ENCODE data around the gene FKBP15.

FKBP15 gene

DNA sequence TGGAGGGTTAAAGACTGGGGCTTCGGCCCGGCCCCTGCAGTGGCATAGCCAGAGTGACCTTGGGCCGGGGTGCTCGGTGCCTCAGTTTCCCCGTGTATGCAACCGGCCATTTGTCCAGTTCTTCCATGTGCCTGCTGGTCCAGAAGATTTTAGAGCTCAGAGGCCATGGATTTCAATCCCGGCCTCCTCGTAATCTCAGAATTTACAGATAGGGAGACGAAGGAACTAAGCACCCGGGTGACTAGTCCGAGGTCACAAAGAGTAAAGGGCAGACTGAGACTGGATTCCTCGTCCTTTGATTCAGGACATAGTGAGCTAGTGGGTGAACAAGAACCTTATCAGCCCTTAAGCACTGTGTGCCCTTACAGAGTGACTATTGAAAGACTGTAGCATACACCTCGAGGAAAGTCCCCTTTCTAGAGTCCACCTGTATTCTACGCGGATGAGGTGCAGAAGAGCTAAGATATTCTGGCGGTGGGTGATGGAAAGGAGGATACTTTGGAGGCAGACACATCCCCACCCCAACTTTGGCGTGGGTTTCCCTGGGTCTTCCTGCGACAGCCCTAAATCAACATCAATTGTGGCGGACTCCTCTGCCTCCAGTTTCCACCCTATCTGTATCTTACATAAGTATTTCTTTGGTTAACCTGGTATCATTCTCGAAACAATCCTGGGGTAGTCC is 864 bp upstream of the FKBP15 start:
- Histone ChIP-seq H3K4me2 (peak overlapping the region; percentile 89), H3K36me3 (ENCODE audit: insufficient read depth) (no peaks in the 10 kb centered on the region), H3K27ac (peak overlapping the region; percentile 17; the same call in 1 of the 2 replicates), H3K9ac (peak overlapping the region; percentile 70; the same call in 1 of the 2 replicates), H3K27me3 (ENCODE audit: insufficient read depth, low read depth) (no peaks in the 10 kb centered on the region), H3K79me2 (ENCODE audit: insufficient read depth, low read depth) (peaks cover 35% of the 10 kb centered on the region), H4K20me1 (ENCODE audit: insufficient read depth) (no peaks in the 10 kb centered on the region), H3K4me3 (IDR thresholded peaks at IDR 0.05; ENCODE audit: insufficient read depth, low read depth, low read length) (peak overlapping the region; percentile 17), H3K4me1 (ENCODE audit: low read depth, poor library complexity, severe bottlenecking) (peaks cover 25% of the 10 kb centered on the region), H2AFZ (ENCODE audit: low read depth) (peak overlapping the region; percentile 76)
- TF ChIP-seq, protein P1, sequence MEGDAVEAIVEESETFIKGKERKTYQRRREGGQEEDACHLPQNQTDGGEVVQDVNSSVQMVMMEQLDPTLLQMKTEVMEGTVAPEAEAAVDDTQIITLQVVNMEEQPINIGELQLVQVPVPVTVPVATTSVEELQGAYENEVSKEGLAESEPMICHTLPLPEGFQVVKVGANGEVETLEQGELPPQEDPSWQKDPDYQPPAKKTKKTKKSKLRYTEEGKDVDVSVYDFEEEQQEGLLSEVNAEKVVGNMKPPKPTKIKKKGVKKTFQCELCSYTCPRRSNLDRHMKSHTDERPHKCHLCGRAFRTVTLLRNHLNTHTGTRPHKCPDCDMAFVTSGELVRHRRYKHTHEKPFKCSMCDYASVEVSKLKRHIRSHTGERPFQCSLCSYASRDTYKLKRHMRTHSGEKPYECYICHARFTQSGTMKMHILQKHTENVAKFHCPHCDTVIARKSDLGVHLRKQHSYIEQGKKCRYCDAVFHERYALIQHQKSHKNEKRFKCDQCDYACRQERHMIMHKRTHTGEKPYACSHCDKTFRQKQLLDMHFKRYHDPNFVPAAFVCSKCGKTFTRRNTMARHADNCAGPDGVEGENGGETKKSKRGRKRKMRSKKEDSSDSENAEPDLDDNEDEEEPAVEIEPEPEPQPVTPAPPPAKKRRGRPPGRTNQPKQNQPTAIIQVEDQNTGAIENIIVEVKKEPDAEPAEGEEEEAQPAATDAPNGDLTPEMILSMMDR (conservative IDR thresholded peaks at IDR 0.05; ENCODE audit: low read depth, low read length), result no peak

DNA sequence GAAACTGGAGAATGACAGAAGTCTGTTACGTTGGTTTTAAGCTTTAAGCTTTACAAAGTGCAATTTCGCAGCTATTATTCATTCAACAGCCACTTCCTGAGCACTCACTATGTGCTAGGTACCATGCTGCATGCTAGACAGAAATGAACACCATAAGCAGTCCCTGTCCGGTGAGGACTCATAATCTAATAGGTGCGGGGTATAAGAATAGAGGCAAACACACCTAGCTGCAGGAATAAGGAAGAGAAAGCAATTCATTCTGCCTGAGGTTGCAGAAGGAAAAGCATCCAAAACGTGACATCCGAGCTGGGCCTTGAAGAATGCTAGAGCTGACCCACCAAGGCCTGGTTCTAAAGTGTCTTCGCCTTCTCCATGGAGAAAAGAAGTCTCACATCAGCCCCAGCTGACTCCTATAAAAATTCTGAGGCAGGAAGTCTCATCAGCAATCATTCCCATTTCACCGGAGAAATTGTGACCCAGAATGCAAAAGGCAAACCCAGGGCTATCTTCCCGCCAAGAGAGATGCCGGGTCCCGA is 542 bp downstream of the FKBP15 start:
- H3K4me3 ChIP-seq (IDR thresholded peaks at IDR 0.05; ENCODE audit: insufficient read depth, low read depth, low read length), result peak overlapping the region; percentile 28
- H3K9ac ChIP-seq, result peak overlapping the region; percentile 70; the same call in 1 of the 2 replicates
- TF ChIP-seq, protein P1 (conservative IDR thresholded peaks at IDR 0.05; ENCODE audit: low read depth, low read length), result no peak
- peaks cover 37% of the 10 kb centered on the region for H3K79me2 ChIP-seq (ENCODE audit: insufficient read depth, low read depth)
- peak overlapping the region; percentile 37 for H3K27ac ChIP-seq
- H3K36me3 ChIP-seq (ENCODE audit: insufficient read depth), result no peaks in the 10 kb centered on the region
- H2AFZ ChIP-seq (ENCODE audit: low read depth), result peak overlapping the region; percentile 83
- H3K4me2 ChIP-seq, result peak overlapping the region; percentile 87
- H3K27me3 ChIP-seq (ENCODE audit: insufficient read depth, low read depth), result no peaks in the 10 kb centered on the region
- no peaks in the 10 kb centered on the region for H4K20me1 ChIP-seq (ENCODE audit: insufficient read depth)
- H3K4me1 ChIP-seq (ENCODE audit: low read depth, poor library complexity, severe bottlenecking), result peaks cover 30% of the 10 kb centered on the region

DNA sequence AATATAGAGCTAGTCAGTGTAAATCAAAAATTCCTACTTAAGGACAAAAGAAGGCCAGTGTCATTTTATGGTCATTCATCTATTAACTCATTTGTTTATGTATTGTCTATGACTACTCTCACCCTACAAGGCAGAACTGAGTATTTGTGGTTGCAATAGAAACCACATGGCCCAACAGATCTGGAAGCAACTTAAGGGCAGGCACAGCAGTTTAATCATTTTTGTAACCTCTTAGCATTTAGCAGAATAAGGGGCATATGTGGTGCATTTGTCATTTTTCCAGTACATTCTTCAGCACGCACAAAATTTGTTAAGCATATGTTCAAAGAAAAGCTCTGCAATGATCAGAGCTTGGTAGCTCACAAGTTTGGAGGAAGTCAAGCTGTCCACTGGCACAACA is 1.1 kb downstream of the FKBP15 start:
- Histone ChIP-seq H3K4me3 (IDR thresholded peaks at IDR 0.05; ENCODE audit: insufficient read depth, low read depth, low read length) (peak overlapping the region; percentile 24), H4K20me1 (ENCODE audit: insufficient read depth) (no peaks in the 10 kb centered on the region), H3K79me2 (ENCODE audit: insufficient read depth, low read depth) (peaks cover 39% of the 10 kb centered on the region), H2AFZ (ENCODE audit: low read depth) (0 out of 2 replicates have a peak overlapping the region, but pooled peaks have one; percentile 83), H3K4me2 (peak overlapping the region; percentile 87), H3K27me3 (ENCODE audit: insufficient read depth, low read depth) (no peaks in the 10 kb centered on the region), H3K4me1 (ENCODE audit: low read depth, poor library complexity, severe bottlenecking) (peaks cover 33% of the 10 kb centered on the region), H3K36me3 (ENCODE audit: insufficient read depth) (no peaks in the 10 kb centered on the region), H3K27ac (peak overlapping the region; percentile 37; the same call in 1 of the 2 replicates), H3K9ac (0 out of 2 replicates have a peak overlapping the region, but pooled peaks have one; percentile 70)
- TF ChIP-seq, protein P1 (conservative IDR thresholded peaks at IDR 0.05; ENCODE audit: low read depth, low read length), result no peak

DNA sequence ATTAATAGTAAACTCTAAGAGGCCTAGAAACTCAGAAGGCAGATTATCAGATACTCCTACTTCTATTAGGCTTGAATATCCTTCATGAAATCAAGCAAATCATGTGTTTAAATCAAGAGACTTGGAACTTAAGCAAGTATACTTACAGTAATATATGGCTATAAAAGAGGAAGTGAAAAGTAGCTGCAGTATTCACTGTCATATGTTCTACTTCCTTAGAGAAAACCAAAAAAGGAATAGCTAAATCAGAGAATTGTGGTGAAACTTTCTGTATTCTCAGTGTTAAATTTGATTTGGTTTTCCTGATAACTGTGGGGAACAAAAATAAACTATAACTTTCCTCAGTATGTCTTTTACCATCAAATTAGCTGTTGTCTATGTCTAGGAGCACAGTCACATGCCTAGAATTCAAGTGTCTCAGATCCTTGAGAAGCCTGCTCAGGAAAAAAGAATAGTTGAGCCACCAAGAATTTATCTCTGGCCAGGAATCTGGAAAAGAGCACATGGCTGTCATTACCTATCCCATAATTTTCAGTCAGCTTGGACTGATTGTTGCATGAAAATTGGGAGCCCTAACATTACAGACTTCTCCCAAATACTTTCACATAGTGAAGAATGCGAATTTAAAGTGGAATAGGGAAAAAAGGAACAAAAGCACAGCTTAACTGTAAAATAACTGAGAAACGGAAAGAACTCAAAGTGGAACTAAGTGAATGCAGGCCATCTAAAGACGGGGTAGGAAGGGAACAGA is 1.7 kb downstream of the FKBP15 start:
- Histone ChIP-seq H3K9ac (no peak overlapping the region), H4K20me1 (ENCODE audit: insufficient read depth) (no peaks in the 10 kb centered on the region), H3K4me3 (IDR thresholded peaks at IDR 0.05; ENCODE audit: insufficient read depth, low read depth, low read length) (no peak overlapping the region), H3K4me1 (ENCODE audit: low read depth, poor library complexity, severe bottlenecking) (peaks cover 34% of the 10 kb centered on the region), H3K27ac (peak overlapping the region; percentile 15; the same call in 1 of the 2 replicates), H2AFZ (ENCODE audit: low read depth) (no peak overlapping the region), H3K36me3 (ENCODE audit: insufficient read depth) (no peaks in the 10 kb centered on the region), H3K27me3 (ENCODE audit: insufficient read depth, low read depth) (no peaks in the 10 kb centered on the region), H3K4me2 (peak overlapping the region; percentile 87), H3K79me2 (ENCODE audit: insufficient read depth, low read depth) (peaks cover 40% of the 10 kb centered on the region)
- TF ChIP-seq, protein P1 (conservative IDR thresholded peaks at IDR 0.05; ENCODE audit: low read depth, low read length), result no peak
